NT2/D1 (cell line): ENCODE data around the gene TRAPPC4.
A peak's percentile ranks its signal among the peaks of the same experiment; 100 is the strongest.
"Not testable (repeated sequence)": the region's sequence is repeated elsewhere in the genome, so short reads cannot be mapped to it uniquely, and the experiment has no call there.

ENCODE experiments used
- DNase-seq: peaks from one replicate; pipeline ENCODE4 v3.0.0-alpha.2; 2011; ENCODE audit warnings: low read depth, low spot score
- H3K27me3 ChIP-seq: 2 replicates; pipeline ENCODE4 v1.6.0; 2011; ENCODE audit warnings: mild to moderate bottlenecking; ENCODE audit not compliant: insufficient read length, insufficient read depth
- H3K36me3 ChIP-seq: 2 replicates; pipeline ENCODE4 v1.6.1; 2011; ENCODE audit warnings: mild to moderate bottlenecking, low read length, mixed read lengths; ENCODE audit not compliant: insufficient read depth, insufficient read length
- H3K4me1 ChIP-seq: 2 replicates; pipeline ENCODE4 v1.5.1; 2011; ENCODE audit not compliant: insufficient read depth, insufficient read length
- H3K4me3 ChIP-seq: 2 replicates; pipeline ENCODE4 v1.5.1; 2011; ENCODE audit warnings: low read depth; ENCODE audit not compliant: insufficient read length
- H3K9ac ChIP-seq: 2 replicates; pipeline ENCODE4 v1.6.0; 2011; ENCODE audit warnings: low read depth; ENCODE audit not compliant: insufficient read length
- H3K9me3 ChIP-seq: 2 replicates; pipeline ENCODE4 v1.5.1; 2011; ENCODE audit warnings: mild to moderate bottlenecking, low read length; ENCODE audit not compliant: insufficient read depth
- SUZ12 ChIP-seq: IDR thresholded peaks from 2 replicates; pipeline ENCODE4 v1.6.1; 2011; ENCODE audit not compliant: insufficient read length, insufficient read depth; ENCODE audit errors: extremely low read depth
- YY1 ChIP-seq: IDR thresholded peaks from 2 replicates; pipeline ENCODE4 v1.6.1; 2011; ENCODE audit not compliant: insufficient read length, insufficient read depth
- ZNF274 ChIP-seq: IDR thresholded peaks from 2 replicates; pipeline ENCODE4 v1.6.1; 2011; ENCODE audit warnings: mild to moderate bottlenecking, low read depth, low read length

The TRAPPC4 gene

DNA sequence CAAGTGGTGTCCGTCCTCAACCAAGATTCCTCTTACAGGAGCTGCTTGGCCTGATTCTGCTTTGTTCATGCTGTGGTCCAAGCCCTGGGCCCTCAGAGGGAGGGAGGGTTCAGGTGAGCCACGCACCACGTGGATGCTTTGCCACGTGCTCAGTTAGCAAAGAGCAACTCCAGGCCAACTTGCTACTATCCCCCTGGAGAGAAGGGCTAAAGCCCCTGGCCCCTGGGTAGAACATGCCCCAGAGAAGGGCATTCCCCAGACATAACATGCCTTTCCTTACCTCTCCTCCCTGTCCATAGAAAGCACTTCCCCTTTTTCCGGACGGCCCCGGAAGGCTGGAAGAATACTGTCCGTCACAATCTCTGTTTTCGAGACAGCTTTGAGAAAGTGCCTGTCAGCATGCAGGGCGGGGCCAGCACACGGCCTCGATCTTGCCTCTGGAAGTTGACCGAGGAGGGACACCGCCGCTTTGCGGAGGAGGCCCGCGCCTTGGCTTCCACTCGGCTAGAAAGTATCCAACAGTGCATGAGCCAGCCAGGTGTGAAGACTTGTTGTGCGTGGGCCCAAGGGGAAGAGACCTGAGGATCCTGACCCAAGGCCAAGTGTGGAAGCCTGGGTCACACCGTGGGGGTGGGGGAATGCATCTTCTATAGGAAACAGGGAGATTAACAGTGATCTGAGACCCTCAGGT lies 38.2 kb upstream of the TRAPPC4 start:
- H3K9ac ChIP-seq = no peak overlapping the region
- H3K4me3 ChIP-seq = no peak overlapping the region
- no peak for TF ChIP-seq YY1
- TF ChIP-seq SUZ12 = no peak
- TF ChIP-seq ZNF274 = no peak
- no peaks in the 10 kb centered on the region for H3K27me3 ChIP-seq
- no peaks in the 10 kb centered on the region for H3K36me3 ChIP-seq
- H3K4me1 ChIP-seq = peaks cover 12% of the 10 kb centered on the region
- no peak for DNase-seq
- H3K9me3 ChIP-seq = no peaks in the 10 kb centered on the region

DNA sequence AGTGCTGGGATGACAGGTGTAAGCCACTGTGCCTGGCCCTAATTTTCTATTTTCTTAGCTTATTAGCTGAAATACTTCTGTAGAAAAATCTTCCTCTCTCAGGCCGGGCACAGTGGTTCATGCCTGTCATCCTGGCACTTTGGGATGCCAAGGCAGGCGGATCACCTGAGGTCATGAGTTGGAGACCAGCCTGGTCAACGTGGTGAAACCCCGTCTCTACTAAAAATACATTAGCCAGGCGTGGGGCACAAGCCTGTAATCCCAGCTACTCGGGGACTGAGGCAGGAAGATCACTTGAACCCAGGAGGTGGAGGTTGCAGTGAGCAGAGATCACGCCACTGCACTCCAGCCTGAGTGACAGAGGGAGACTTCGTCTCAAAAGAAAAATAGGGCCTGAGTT lies 34.2 kb upstream of the TRAPPC4 start:
- H3K36me3 ChIP-seq, H3K27me3 ChIP-seq, H3K9me3 ChIP-seq, DNase-seq, H3K9ac ChIP-seq, H3K4me3 ChIP-seq: not testable (repeated sequence)
- peaks cover 10% of the 10 kb centered on the region for H3K4me1 ChIP-seq

DNA sequence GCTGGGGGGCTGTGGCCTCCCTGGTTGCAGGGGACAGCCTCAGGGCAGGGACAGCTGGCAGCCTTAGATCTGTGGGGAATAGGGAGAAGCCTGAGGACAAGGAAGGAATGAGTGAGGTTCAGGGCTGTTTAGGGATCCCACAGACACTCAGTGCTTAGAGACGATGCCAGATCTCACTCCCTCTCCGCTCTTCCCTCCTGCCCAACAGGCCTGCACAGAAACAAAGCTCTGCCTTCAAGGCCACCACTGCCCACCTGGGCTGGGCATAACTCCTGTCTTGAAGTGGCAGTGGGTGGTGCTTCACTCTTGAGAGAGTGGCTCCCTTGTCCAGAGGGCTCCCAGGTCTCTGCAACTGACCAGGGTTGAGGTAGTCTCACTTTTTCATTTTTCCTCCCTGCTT lies 33.7 kb upstream of the TRAPPC4 start:
- no peak overlapping the region for H3K4me3 ChIP-seq
- H3K27me3 ChIP-seq = no peaks in the 10 kb centered on the region
- H3K9me3 ChIP-seq = no peaks in the 10 kb centered on the region
- no peaks in the 10 kb centered on the region for H3K36me3 ChIP-seq
- no peak for TF ChIP-seq SUZ12
- TF ChIP-seq ZNF274 = no peak
- TF ChIP-seq YY1 = no peak
- H3K4me1 ChIP-seq = peaks cover 7% of the 10 kb centered on the region
- DNase-seq = no peak
- no peak overlapping the region for H3K9ac ChIP-seq

DNA sequence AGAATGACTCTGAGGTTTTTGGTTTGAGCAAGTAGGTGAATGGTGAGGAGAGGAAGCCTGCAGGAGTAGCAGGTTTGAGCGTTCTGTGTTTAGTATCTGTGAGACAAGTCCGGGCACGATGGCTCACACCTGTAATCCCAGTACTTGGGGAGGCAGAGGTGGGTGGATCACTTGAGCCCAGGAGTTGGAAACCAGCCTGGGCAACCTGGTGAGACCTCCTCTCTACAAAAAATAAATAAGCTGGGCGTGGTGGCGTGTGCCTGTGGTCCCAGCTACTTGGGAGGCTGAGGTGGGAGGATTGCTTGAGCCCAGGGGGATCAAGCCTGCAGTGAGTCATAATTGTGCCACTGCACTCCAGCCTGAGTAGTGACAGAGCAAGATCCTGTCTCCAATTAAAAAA lies 30.3 kb upstream of the TRAPPC4 start:
- TF ChIP-seq ZNF274 (no peak), SUZ12 (no peak), YY1 (no peak)
- H3K4me3 ChIP-seq = no peak overlapping the region
- H3K9me3 ChIP-seq = peaks cover 12% of the 10 kb centered on the region; the same call in 1 of the 2 replicates
- H3K36me3 ChIP-seq = no peaks in the 10 kb centered on the region
- H3K4me1 ChIP-seq = peaks cover 7% of the 10 kb centered on the region
- no peak overlapping the region for H3K9ac ChIP-seq
- H3K27me3 ChIP-seq = no peaks in the 10 kb centered on the region
- DNase-seq = no peak

DNA sequence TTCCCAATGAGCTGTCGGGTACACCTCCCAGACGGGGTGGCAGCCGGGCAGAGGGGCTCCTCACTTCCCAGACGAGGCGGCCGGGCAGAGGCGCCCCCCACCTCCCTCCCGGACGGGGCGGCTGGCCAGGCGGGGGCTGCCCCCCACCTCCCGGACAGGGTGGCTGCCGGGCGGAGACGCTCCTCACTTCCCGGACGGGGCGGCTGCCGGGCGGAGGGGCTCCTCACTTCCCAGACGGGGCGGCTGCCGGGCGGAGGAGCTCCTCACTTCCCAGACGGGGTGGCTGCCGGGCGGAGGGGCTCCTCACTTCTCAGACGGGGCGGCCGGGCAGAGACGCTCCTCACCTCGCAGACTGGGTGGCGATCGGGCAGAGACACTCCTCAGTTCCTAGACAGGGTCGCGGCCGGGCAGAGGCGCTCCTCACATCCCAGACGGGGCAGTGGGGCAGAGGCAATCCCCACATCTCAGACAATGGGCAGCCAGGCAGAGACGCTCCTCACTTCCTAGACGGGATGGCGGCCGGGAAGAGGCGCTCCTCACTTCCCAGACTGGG lies 27.0 kb upstream of the TRAPPC4 start:
- Histone ChIP-seq H3K36me3 (peaks cover 14% of the 10 kb centered on the region), H3K9me3 (peaks cover 12% of the 10 kb centered on the region; the same call in 1 of the 2 replicates)
- DNase-seq, H3K4me1 ChIP-seq, H3K4me3 ChIP-seq, H3K27me3 ChIP-seq, H3K9ac ChIP-seq: not testable (repeated sequence)

DNA sequence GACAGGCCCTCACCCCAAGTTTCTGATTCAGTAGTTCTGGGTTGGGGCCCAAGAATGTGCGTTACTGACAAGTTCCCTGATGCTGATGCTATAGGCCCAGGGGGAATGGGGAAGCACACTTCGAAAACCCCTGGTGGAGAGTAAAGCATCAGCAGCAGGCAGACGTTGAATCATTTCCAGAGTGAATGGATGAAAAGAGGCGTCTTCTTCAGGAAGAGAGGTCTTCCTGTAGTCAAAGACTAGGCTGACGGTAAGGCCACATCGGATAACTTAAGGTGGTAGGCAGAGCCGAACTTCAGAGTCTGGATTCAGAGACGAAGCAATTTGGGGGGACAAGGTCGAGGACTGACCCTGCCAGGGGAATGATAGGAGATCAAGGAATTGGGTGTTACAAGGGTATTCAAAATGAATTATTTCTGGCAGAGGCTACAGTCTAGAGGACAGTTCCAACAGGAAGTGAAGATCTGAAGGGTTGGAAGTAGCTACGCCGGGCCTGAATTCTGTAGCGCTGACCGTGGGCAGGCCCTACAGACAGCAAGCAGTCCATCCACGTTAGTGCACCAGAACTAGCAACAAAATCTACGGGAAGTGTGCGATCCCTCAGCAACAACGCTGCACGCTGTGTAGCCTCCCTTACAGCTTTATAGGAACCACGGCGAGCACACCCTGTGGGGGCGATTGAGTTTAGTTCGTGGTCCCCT lies 21.5 kb upstream of the TRAPPC4 start:
- DNase-seq = no peak
- peaks cover 36% of the 10 kb centered on the region for H3K36me3 ChIP-seq

DNA sequence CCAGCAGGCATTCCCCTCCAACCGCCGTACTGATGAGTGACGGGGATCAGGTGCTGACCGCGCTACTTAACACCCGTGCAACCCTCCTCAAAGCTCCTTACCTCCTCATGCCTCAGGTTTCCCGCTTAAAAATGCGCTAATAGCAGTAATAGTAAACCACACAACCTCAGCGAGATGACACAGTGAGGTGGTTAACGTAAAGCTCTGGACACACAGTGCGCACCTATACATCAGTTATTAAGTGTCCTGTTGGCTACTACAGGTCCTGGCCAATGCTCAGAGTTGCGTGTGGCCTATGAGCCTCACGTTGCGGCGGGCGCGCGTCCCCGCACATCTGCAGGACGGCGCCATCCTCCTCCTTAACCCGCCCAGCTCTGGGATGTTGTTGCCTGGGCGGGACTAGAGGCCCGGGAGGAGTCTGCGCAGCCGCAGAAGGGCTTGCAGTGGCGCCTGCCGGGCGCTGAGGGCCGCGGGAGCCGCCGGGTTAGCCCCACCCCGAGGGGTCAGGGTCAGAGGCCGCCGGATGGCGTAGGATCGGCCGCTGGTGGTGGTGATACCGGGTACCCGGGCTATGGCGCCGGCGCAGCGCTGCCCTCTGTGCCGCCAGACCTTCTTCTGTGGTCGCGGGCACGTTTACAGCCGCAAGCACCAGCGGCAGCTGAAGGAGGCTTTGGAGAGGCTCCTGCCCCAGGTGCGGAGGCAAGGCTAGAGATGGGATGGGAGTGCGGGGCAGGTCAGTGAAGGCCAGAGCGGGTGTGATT lies 20.8 kb upstream of the TRAPPC4 start, which contains the start of gene CENATAC:
TSS of gene CENATAC (plus strand) at position 512 of the 761 bp plus-strand sequence. CDS start at position 572, 60 bp downstream.
- H3K4me3 ChIP-seq = peak within 1 kb of the TSS; percentile 96
- peak; percentile 87 for DNase-seq
- peaks cover 36% of the 10 kb centered on the region for H3K36me3 ChIP-seq
- H3K9me3 ChIP-seq = peaks cover 5% of the 10 kb centered on the region; the same call in 1 of the 2 replicates
- H3K27me3 ChIP-seq = no peaks in the 10 kb centered on the region
- peak within 1 kb of the TSS; percentile 93 for H3K9ac ChIP-seq
- peaks cover 6% of the 10 kb centered on the region for H3K4me1 ChIP-seq
- TF ChIP-seq SUZ12 (no peak), YY1 (no peak), ZNF274 (no peak)

More for the DNA sequence above, 21.5 kb upstream of the TRAPPC4 start:
- H3K9me3 ChIP-seq = peaks cover 12% of the 10 kb centered on the region; the same call in 1 of the 2 replicates
- H3K9ac ChIP-seq = peak overlapping the region; percentile 93
- TF ChIP-seq ZNF274 (no peak), YY1 (no peak), SUZ12 (no peak)
- H3K4me1 ChIP-seq = peaks cover 6% of the 10 kb centered on the region
- peak overlapping the region; percentile 80 for H3K4me3 ChIP-seq
- no peaks in the 10 kb centered on the region for H3K27me3 ChIP-seq
